LNCAP (cell line): ENCODE data around the gene CCDC63.

ENCODE experiments used
- TF ChIP-seq, protein P1 (sequence below): fragments of 450-650 bp; IDR thresholded peaks from 2 replicates; pipeline ENCODE4 v1.5.1; 2017; ENCODE audit warnings: mild to moderate bottlenecking

The CCDC63 gene

DNA sequence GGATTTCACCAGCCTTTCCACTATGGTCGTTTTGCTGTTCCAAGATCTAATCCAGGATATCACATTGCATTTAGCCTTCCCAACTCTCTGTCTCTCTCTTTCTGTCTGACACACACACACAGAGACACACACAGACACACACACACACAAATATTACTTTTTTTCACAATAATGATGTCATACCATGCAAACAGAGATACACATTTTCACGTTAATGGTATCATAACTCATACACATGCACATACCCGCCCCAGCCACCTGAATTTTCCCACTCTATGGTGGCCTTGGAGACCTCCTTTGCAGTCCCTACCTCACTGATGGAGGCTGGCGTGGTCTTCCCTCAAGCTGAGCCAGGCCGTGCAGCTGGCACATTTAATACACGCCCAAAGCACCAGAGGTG lies 80.8 kb downstream of the CCDC63 start:
- TF ChIP-seq, protein P1, sequence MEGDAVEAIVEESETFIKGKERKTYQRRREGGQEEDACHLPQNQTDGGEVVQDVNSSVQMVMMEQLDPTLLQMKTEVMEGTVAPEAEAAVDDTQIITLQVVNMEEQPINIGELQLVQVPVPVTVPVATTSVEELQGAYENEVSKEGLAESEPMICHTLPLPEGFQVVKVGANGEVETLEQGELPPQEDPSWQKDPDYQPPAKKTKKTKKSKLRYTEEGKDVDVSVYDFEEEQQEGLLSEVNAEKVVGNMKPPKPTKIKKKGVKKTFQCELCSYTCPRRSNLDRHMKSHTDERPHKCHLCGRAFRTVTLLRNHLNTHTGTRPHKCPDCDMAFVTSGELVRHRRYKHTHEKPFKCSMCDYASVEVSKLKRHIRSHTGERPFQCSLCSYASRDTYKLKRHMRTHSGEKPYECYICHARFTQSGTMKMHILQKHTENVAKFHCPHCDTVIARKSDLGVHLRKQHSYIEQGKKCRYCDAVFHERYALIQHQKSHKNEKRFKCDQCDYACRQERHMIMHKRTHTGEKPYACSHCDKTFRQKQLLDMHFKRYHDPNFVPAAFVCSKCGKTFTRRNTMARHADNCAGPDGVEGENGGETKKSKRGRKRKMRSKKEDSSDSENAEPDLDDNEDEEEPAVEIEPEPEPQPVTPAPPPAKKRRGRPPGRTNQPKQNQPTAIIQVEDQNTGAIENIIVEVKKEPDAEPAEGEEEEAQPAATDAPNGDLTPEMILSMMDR: no peak

DNA sequence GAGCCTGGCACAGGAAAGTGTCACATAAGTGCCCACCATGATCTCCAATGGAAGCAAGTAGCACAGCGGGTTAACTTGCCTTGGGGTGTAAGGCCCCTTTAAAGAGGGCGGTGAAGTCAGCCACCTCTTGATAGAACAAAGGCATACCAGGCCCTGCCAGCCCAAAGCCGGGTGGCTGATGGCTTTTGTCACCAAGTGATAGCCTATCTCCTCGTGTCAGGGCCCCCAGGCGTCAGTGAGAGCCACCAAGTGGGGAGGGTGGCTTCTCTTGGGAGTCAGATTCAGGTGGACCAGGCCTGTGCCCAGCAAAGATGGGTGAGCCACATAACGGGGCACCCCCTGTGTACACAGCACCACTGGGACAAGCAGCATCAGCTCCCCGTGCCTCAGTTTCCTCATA lies 81.9 kb downstream of the CCDC63 start:
- TF ChIP-seq, protein P1: no peak

DNA sequence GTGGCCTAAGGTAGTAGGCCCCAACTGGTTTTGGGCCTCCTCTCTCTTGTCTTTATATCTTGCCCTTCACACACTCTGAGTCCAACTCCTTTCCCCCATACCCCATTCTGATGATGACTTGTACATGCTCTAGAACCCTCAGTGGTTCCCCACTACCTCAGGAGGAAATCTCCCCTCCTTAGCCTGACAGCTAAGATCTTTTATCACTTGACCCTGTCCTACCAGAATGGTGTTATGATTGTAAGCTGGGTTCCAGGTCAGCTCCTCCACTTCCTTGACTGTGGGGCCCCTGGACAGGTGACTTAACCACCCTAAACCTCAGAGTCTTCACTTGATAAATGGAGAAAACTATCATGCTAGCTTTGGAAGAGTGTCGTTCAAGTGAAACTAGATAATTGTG lies 83.0 kb downstream of the CCDC63 start:
- TF ChIP-seq, protein P1: no peak

DNA sequence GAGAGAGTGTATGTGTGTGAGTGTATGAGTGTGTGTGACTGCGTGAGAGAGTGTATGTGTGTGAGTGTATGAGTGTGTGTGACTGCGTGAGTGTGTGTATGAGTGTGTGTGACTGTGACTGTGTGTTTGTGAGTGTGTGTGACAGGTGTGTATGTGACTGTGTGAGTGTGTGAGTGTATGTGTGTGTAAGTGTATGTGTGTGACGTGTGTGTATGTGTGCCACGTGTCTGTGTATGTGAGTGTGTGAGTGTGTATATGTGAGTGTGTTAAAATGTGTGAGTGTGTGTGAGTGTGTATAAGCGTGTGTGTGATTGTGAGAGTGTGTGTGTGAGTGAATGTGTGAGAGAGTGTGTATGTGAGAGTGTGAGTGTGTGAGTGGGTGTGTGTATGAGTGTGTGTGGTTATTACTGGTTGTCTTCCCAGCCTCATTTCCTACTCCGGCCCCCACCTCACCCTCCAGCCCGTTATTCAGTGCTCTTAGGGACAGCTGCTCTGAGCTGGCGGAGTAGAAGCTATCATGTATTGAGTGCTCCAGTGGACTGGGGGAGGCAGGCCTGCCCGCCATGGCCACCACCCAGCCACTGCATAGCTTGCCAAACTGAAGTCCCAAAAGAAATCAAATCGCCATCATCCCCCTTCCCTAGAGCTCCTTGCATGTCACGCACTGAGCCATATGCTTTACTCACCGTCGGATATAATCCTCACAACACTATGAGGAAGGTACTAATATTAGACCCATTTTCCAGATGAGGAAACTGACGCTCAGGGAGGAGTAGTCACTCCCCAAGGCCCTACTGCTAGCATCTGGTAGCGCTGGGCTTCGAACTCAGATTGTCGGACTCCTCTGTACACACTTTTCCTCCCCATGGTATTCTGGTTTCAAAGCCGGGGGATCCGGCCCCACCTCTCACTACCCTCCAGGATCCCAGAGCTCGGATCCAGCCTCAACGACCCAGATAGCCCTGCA lies 83.8 kb downstream of the CCDC63 start:
- TF ChIP-seq, protein P1: no peak

DNA sequence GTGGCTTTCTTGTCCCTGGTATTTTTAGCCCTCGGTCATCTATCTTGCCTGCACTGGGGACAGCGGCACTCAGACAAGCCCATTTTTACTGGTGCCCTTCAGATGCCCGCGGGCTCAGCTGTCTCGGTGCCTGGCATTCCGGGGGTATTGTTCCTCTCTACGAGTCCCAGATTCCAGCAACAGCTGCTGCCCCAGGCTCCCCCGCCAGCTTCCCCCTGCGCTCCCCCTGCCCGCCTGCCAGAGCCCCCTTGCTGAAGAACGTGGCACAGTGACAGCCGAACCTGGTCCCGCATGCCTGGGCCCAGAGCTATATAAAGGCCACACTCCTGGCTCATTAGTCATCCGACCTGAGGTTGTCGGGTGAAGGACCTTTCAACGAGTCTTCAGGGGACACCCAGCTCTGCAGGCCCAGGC lies 84.5 kb downstream of the CCDC63 start:
- TF ChIP-seq, protein P1: no peak

DNA sequence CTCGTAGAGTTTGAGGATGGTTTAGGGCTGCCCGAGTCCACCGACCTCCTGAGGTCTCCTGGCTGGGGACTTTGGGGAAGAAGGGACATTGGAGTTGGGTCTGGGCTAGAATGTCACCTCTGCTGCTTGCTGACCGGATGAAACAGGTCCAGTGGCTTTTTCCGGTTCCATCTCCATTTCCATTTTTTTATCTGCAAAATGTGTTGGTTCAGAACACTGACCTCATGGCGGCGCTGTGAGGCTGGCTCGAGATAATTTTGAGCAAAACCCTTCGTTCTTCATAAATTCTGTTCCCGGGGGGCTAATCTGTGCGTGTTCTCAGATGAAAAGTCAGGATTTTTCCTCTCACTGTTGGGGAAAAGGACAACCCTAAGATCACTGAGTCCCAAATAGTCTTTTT lies 85.3 kb downstream of the CCDC63 start:
- TF ChIP-seq, protein P1: peak; percentile 28; the same call in 1 of the 2 replicates

DNA sequence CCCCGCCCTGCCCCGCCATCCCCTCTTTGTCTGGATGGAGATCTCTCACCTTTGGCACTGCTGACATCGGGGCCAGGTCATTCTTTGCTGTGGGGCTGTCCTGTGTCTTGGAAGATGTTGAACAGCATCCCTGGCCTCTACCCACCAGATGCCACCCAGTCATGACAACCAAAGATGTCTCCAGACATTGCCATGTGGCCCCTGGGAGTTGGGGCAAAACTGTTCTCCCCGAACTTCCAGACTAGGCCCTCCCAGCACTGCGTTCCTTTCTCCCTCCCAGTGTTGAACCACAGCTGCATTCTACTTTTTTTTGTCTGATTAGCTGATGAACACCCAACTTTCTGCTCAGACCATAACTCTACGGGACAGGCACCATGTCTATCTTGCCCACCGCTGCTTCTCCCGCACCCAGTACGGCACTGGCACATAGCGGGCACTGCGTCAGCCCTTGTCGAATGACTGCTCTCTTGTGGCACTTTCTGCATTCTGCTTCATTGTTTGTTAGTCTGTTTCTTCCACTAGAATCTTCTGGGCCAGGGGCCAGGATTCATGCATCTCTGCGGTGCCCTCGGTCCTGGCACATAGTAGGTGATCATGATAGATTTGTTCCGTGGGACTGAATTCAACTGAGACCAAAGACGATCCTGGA lies 86.7 kb downstream of the CCDC63 start:
- TF ChIP-seq, protein P1: no peak
